ENCODE data around the gene IL23R. TPM values are rescaled to one million over a fixed set of nuclear protein-coding genes. Genes with fewer than 3 reads are reported as not detected.
"Not testable (repeated sequence)": the region's sequence is repeated elsewhere in the genome, so short reads cannot be mapped to it uniquely, and the experiment has no call there.

IL23R gene
- total RNA-seq, 2 donors from 2014 or later, result 7.4 to 8.3 TPM

DNA sequence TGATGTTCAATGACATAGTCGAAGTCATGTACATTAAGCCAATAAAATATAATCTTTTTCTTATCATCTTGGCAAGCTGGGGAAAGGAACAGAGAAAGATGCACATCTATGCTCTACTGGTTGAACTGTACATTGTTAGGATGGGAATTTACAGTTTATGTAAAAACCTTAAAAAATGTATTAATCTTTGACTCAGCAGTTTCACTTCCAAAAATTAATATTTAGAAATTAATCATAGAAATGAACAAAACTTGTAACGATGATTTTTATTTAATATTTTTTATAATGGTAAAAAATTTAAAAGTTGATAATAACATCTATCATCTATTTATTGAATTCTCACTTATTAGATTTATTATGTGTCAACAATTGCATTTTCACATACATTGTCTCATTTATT lies 25.8 kb upstream of the IL23R start:
- ATAC-seq, result no peak

DNA sequence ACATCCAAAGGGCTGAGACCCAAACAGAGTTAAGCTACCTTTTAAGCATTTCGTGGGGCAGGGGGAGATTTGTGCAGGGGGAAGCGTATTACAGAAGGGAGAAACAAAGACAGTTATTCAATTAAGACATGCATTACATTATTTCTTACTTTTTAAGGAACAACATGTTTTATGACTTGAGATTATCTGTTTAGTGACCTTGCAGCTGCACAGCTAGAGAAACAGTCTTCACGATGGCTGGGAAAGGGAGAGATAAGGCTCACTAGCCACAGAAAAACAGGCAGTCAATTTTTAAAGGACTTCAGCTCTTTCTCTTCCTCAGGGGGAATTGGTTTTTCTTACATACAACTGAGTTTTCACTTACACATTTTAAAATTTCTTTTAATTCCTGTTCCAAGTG lies 24.4 kb upstream of the IL23R start:
- not testable (repeated sequence) for H3K36me3 Mint-ChIP-seq; DNase-seq (ENCODE audit: low spot score); H3K27me3 Mint-ChIP-seq; H3K4me3 Mint-ChIP-seq; H3K9me3 Mint-ChIP-seq; ATAC-seq
- peaks cover 24 to 28% of the 10 kb centered on the region in 2 donors for H3K4me1 Mint-ChIP-seq (ENCODE audit: low read depth in 2 of 2)
- H3K27ac Mint-ChIP-seq, result peak overlapping the region in 1 of 2 donors; percentile 43

More for the DNA sequence above, 25.8 kb upstream of the IL23R start:
- H3K36me3 Mint-ChIP-seq, result no peaks in the 10 kb centered on the region
- H3K4me3 Mint-ChIP-seq, result no peak overlapping the region
- peaks cover 14 to 19% of the 10 kb centered on the region in 2 donors for H3K4me1 Mint-ChIP-seq (ENCODE audit: low read depth in 2 of 2)
- no peak overlapping the region for H3K27ac Mint-ChIP-seq
- H3K27me3 Mint-ChIP-seq, result peaks cover 0 to 8% of the 10 kb centered on the region in 2 donors
- H3K9me3 Mint-ChIP-seq, result no peaks in the 10 kb centered on the region
- DNase-seq (ENCODE audit: low spot score), result no peak

DNA sequence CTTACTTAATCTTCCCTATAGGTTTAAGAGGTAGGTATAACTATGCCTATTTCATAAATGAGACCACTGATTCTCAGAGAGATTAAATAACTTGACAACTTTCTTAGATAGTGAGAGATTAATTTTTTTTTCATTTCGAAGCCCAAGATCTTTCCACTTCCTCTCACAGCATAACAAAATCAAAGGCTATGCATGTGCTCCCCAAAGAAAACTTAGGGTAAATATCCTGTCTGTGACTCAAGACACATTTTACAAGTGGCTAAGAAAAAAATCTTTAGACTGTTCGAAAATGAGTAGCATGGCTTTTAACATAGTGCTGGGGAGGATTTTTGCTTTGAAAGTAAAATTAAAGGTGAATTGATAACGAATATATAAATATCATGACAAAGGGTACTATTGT lies 23.3 kb upstream of the IL23R start:
- H3K27ac Mint-ChIP-seq, result peak overlapping the region in 1 of 2 donors; percentile 72
- DNase-seq (ENCODE audit: low spot score) (no peak), ATAC-seq (peak in 1 of 2 donors; percentile 48)
- H3K4me1 Mint-ChIP-seq (ENCODE audit: low read depth in 2 of 2), result peaks cover 27 to 29% of the 10 kb centered on the region in 2 donors
- no peaks in the 10 kb centered on the region for H3K36me3 Mint-ChIP-seq
- H3K9me3 Mint-ChIP-seq, result no peaks in the 10 kb centered on the region
- no peak overlapping the region for H3K4me3 Mint-ChIP-seq
- H3K27me3 Mint-ChIP-seq, result peaks cover 0 to 8% of the 10 kb centered on the region in 2 donors

DNA sequence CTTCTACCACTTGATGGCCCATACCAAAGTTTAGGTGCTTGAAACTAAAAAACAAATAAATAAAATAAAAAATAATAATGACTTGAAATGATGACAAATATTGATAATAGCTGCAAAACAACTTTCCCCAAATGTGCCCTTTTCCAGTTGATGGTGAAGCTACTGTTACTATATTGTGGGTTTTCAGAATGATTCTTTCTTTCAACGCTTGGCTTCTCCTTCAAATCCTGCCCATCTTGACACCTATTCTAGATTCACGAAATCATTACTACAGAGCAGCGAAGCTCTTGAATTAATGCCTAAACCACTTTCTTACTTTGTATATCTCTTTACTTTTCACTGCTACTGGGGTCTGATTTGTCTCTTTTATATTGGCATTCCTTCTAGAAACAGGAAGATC lies 22.3 kb upstream of the IL23R start:
- no peaks in the 10 kb centered on the region for H3K36me3 Mint-ChIP-seq
- H3K27me3 Mint-ChIP-seq, result no peaks in the 10 kb centered on the region
- DNase-seq (ENCODE audit: low spot score) (no peak), ATAC-seq (no peak)
- H3K27ac Mint-ChIP-seq, result peak overlapping the region; percentile 17 to 60
- H3K4me1 Mint-ChIP-seq (ENCODE audit: low read depth in 2 of 2), result peaks cover 34% of the 10 kb centered on the region in 2 donors
- H3K9me3 Mint-ChIP-seq, result no peaks in the 10 kb centered on the region
- H3K4me3 Mint-ChIP-seq, result peak overlapping the region; percentile 35

DNA sequence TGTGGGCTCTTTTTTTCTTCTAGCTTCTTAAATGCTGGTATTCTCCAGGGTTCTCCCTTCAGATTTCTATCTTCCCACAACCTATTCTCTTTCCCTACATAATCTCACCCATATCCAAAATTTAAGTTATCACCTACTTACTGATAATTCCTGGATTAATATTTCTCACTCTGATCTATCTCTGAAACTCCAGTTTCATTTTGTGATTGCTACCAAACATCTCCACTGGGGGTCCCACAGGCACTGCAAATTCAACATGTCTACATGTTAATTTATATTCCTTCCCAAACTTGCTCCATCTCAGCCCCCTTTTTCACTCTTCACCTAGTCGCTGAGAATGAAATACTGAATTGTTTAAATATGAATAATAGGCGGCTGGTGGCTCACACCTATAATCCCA lies 21.6 kb upstream of the IL23R start:
- DNase-seq (ENCODE audit: low spot score), result no peak
- peak overlapping the region; percentile 17 to 60 for H3K27ac Mint-ChIP-seq
- ATAC-seq, result no peak
- H3K36me3 Mint-ChIP-seq, result no peaks in the 10 kb centered on the region
- no peaks in the 10 kb centered on the region for H3K27me3 Mint-ChIP-seq
- H3K9me3 Mint-ChIP-seq, result no peaks in the 10 kb centered on the region
- peak overlapping the region; percentile 40 for H3K4me3 Mint-ChIP-seq
- H3K4me1 Mint-ChIP-seq (ENCODE audit: low read depth in 2 of 2), result peaks cover 41% of the 10 kb centered on the region in 2 donors

DNA sequence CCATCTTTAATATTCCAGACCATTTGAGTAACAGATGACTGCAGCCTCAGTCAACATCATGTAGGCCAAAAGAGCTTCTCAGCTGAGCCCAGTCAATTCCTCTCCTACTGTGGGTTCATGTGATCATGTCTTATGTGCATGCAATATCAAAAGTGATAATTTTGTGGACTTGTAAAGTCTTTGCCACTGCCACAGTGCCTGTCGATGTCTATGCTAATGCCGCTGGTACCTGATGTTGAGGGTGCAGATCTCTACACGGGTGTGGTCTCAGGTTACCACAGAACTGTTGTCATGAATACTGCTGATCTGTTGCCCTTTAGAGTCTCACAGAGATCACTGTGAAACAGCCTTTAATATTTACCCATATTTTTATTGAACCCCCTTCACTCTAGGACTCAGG lies 20.2 kb upstream of the IL23R start:
- DNase-seq (ENCODE audit: low spot score), result no peak
- peaks cover 44 to 51% of the 10 kb centered on the region in 2 donors for H3K4me1 Mint-ChIP-seq (ENCODE audit: low read depth in 2 of 2)
- no peaks in the 10 kb centered on the region for H3K27me3 Mint-ChIP-seq
- peak in 1 of 2 donors; percentile 22 for ATAC-seq
- no peak overlapping the region for H3K4me3 Mint-ChIP-seq
- H3K9me3 Mint-ChIP-seq, result no peaks in the 10 kb centered on the region
- peak overlapping the region; percentile 18 to 68 for H3K27ac Mint-ChIP-seq
- no peaks in the 10 kb centered on the region for H3K36me3 Mint-ChIP-seq

DNA sequence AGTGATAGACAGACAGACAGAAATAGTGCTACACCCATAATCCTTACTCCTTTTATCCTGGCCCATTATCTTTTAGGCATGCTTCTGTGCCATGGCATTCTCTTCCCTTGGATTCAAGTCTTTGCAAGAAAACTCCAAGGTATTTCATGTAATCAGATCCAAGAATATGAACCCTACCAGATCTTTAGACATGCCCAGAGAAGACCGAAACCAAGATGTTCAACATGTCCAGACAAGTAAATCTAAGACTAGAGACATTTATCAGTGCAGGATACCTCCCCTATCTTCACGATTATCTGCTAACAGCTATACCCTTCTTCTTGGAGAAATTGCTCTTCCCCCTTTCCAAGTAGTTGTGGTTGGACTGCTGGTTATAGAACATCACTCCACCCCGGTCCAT lies 19.7 kb upstream of the IL23R start:
- Mint-ChIP-seq H3K9me3 (no peaks in the 10 kb centered on the region), H3K27me3 (no peaks in the 10 kb centered on the region), H3K4me3 (no peak overlapping the region), H3K36me3 (no peaks in the 10 kb centered on the region), H3K27ac (peak overlapping the region; percentile 18 to 68), H3K4me1 (ENCODE audit: low read depth in 2 of 2) (peaks cover 47 to 56% of the 10 kb centered on the region in 2 donors)
- DNase-seq (ENCODE audit: low spot score), result no peak
- no peak for ATAC-seq

DNA sequence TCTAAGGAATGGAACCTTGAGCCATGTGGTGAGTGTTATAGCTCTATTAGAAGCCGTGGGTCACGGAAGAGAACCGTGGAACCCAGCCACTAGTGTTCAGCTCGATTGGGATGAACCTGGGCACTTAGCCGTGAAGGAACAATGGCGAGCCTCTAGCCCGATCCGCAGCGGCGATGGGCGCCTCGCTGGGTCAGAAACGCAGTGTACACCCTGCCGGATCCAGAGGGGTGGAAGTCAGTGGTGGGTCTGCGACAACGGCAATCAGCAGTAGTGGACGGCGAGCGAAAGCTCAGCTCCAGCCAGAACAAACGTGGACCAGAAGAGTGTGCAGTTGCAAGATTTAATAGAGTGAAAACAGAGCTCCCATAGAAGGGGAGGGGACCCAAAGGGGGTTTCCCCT lies 18.3 kb upstream of the IL23R start:
- H3K9me3 Mint-ChIP-seq, ATAC-seq: not testable (repeated sequence)

DNA sequence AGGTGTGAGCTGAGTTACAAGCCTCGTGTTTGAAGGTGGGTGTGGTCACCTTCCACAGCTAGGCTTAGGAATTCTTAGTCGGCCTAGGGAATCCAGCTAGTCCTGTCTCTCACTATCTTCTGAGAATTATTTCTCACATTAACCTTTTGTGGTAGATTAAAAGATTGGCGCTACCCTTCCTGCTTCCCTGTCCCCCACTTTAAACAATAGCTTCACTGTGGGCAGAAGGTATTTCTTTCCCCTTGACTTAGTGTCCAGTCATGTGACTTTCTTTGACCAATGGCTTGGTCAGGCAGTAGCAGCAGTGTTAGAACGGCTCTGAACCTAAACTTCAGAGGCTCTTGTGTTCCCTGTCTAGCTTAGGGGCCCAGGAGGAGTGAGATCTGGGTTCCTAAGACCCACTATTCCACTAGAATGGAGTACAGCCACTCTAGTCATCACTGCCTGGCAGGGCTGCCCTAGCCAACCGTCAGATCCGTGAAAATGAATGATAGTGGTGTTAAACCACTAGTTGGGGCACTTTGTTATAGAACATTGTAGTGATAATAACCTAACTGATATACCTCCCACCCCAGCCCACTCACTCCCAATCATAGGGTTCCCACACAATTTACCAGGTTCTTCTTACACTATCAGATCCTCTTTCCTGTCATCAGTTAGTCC lies 17.6 kb upstream of the IL23R start:
- Mint-ChIP-seq H3K27me3 (no peaks in the 10 kb centered on the region), H3K27ac (peak overlapping the region; percentile 56 to 59), H3K4me1 (ENCODE audit: low read depth in 2 of 2) (peaks cover 51 to 54% of the 10 kb centered on the region in 2 donors), H3K36me3 (peaks cover 4% of the 10 kb centered on the region), H3K4me3 (peak overlapping the region; percentile 0), H3K9me3 (no peaks in the 10 kb centered on the region)
- DNase-seq (ENCODE audit: low spot score), result no peak
- ATAC-seq, result peak; percentile 62 to 69

More for the DNA sequence above, 18.3 kb upstream of the IL23R start:
- H3K27me3 Mint-ChIP-seq; H3K27ac Mint-ChIP-seq; H3K4me3 Mint-ChIP-seq; H3K36me3 Mint-ChIP-seq; DNase-seq (ENCODE audit: low spot score): not testable (repeated sequence)
- peaks cover 54 to 61% of the 10 kb centered on the region in 2 donors for H3K4me1 Mint-ChIP-seq (ENCODE audit: low read depth in 2 of 2)

DNA sequence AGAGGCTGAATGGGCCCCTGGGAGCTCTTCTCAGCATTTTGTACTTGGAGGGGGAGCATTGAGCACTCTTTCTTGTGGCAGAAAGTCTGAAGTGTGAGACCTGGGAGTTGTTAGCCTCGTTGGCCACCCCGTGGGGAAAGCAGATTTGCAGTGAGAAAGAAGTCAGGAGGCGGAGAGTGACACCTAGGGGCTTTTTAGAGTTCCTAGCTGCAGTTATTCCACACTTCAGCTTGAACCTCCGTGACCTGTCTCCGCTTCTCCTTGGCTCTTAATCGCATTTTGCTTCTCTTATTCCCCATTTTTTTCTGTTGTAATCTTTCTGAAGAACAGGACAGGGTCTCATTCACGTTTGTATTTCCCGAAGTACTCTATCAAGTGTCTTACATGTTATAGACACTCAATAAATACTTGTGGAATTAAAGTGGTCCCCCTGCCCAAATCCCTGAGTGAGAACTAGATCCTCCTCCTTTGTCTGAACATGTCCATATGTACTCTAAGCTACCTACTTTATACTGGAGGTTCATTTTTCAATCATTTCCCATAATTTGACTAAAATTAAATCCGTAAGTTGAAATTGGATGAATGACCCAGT lies 17.0 kb upstream of the IL23R start:
- Mint-ChIP-seq H3K27ac (peak overlapping the region; percentile 56 to 59), H3K27me3 (peaks cover 0 to 3% of the 10 kb centered on the region in 2 donors)

DNA sequence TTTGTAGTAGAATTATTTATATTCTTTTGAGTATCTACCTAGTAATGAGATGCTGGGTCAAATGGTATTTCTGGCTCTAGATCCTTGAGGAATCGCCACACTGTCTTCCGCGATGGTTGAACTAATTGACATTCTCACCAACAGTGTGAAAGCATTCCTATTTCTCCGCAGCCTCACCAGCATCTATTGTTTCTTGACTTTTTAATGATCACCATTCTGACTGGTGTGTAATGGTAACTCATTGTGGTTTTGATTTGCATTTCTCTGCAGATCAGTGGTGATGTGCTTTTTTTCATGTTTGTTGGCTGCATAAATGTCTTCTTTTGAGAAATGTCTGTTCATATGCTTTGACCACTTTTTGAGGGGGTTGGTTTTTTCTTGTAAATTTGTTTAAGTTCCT lies 15.3 kb upstream of the IL23R start:
- peaks cover 45 to 49% of the 10 kb centered on the region in 2 donors for H3K4me1 Mint-ChIP-seq (ENCODE audit: low read depth in 2 of 2)
- peaks cover 4% of the 10 kb centered on the region for H3K36me3 Mint-ChIP-seq
- DNase-seq (ENCODE audit: low spot score) (no peak), ATAC-seq (no peak)
- H3K27me3 Mint-ChIP-seq, result peaks cover 0 to 3% of the 10 kb centered on the region in 2 donors
- H3K27ac Mint-ChIP-seq, result peak overlapping the region; percentile 19 to 49
- H3K9me3 Mint-ChIP-seq, result no peaks in the 10 kb centered on the region
- H3K4me3 Mint-ChIP-seq, result peak overlapping the region; percentile 24

More for the DNA sequence above, 17.0 kb upstream of the IL23R start:
- peaks cover 53 to 54% of the 10 kb centered on the region in 2 donors for H3K4me1 Mint-ChIP-seq (ENCODE audit: low read depth in 2 of 2)
- DNase-seq (ENCODE audit: low spot score) (peak; percentile 65), ATAC-seq (peak; percentile 77 to 82)
- no peaks in the 10 kb centered on the region for H3K9me3 Mint-ChIP-seq
- peak overlapping the region; percentile 0 for H3K4me3 Mint-ChIP-seq
- H3K36me3 Mint-ChIP-seq, result peaks cover 4% of the 10 kb centered on the region

DNA sequence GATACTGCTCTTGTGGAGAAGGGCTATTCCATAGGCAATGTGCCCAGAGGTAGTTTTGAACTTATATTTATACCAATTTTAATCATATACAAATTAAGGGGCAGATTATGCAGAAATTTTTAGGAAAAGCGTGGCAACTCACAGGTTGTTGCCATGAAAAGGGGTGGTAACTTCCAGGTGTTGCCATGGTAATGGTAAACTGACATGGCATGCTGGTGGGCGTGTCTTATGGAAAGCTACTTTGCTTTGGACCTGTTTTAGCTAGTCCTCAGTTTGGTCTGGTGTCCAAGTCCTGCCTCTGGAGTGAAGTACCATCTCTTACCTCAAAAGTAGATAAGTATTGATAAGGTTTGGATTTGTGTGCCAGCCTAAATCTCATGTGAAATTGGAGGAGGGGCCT lies 7.9 kb upstream of the IL23R start:
- no peak overlapping the region for H3K4me3 Mint-ChIP-seq
- no peaks in the 10 kb centered on the region for H3K9me3 Mint-ChIP-seq
- H3K27me3 Mint-ChIP-seq, result peaks cover 6 to 10% of the 10 kb centered on the region in 2 donors
- H3K4me1 Mint-ChIP-seq (ENCODE audit: low read depth in 2 of 2), result peaks cover 30 to 32% of the 10 kb centered on the region in 2 donors
- ATAC-seq, result no peak
- peak overlapping the region in 1 of 2 donors; percentile 3 for H3K27ac Mint-ChIP-seq
- H3K36me3 Mint-ChIP-seq, result peaks cover 13% of the 10 kb centered on the region
- no peak for DNase-seq (ENCODE audit: low spot score)

DNA sequence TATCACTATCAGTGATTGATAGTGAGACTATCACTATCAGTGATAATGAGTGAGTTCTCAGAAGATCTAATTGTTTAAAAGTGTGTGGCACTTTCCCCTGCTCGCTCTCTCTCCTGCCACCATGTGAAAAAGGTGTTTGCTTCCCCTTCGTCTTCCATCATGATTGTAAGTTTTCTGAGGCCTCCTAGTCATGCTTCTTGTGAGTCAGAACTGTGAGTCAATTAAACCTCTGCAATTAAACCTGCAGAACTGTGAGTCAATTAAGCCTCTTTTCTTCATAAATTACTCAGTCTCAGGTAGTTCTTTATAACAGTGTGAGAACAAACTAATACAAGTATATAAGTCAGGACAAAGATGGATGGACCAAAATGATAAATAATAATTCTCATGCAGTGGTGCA lies 7.0 kb upstream of the IL23R start:
- no peak for DNase-seq (ENCODE audit: low spot score)

DNA sequence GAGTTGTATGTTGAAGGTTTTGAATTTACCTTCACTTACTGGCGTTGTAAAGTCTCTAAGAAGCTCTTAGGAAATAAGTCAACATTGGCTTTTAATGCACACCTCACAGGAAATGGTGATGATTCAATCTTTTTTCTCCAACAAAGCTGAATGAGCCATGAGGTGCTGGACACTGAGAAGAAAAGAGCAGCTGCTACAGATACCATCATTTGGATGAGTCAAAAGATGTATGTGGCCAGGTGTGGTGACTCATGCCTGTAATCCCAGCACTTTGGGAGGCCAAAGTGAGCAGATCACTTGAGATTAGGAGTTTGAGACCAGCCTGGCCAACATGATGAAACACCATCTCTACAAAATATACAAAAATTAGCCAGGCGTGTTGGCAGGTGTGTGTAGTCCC lies 3.3 kb upstream of the IL23R start:
- Mint-ChIP-seq H3K9me3 (peaks cover 3% of the 10 kb centered on the region), H3K4me3 (peak overlapping the region; percentile 67), H3K27ac (peak overlapping the region; percentile 96 to 98), H3K4me1 (ENCODE audit: low read depth in 2 of 2) (peaks cover 51 to 58% of the 10 kb centered on the region in 2 donors), H3K36me3 (peaks cover 23% of the 10 kb centered on the region), H3K27me3 (no peaks in the 10 kb centered on the region)
- peak; percentile 74 for DNase-seq (ENCODE audit: low spot score)
- peak; percentile 82 to 83 for ATAC-seq

More for the DNA sequence above, 7.0 kb upstream of the IL23R start:
- ATAC-seq, result peak; percentile 66 to 74
- H3K36me3 Mint-ChIP-seq, result peaks cover 19% of the 10 kb centered on the region
- H3K4me3 Mint-ChIP-seq, result peak overlapping the region; percentile 24
- peaks cover 35 to 40% of the 10 kb centered on the region in 2 donors for H3K4me1 Mint-ChIP-seq (ENCODE audit: low read depth in 2 of 2)
- peak overlapping the region; percentile 60 to 66 for H3K27ac Mint-ChIP-seq
- H3K9me3 Mint-ChIP-seq, result no peaks in the 10 kb centered on the region
- H3K27me3 Mint-ChIP-seq, result peaks cover 3 to 10% of the 10 kb centered on the region in 2 donors
